Activated effector memory CD4-positive, alpha-beta T cell treated with anti-CD3 and anti-CD28 coated beads, Interleukin-2, amount 50 U/mL, for 16 hours (primary cell): ENCODE measurements around the gene PTGIR.
A peak's percentile ranks its signal among the peaks of the same experiment; 100 is the strongest.

Experiments
- DNase-seq: peaks from one replicate; pipeline ENCODE4 v3.0.0-alpha.2; 2020

PTGIR gene, protein sequence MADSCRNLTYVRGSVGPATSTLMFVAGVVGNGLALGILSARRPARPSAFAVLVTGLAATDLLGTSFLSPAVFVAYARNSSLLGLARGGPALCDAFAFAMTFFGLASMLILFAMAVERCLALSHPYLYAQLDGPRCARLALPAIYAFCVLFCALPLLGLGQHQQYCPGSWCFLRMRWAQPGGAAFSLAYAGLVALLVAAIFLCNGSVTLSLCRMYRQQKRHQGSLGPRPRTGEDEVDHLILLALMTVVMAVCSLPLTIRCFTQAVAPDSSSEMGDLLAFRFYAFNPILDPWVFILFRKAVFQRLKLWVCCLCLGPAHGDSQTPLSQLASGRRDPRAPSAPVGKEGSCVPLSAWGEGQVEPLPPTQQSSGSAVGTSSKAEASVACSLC

DNA sequence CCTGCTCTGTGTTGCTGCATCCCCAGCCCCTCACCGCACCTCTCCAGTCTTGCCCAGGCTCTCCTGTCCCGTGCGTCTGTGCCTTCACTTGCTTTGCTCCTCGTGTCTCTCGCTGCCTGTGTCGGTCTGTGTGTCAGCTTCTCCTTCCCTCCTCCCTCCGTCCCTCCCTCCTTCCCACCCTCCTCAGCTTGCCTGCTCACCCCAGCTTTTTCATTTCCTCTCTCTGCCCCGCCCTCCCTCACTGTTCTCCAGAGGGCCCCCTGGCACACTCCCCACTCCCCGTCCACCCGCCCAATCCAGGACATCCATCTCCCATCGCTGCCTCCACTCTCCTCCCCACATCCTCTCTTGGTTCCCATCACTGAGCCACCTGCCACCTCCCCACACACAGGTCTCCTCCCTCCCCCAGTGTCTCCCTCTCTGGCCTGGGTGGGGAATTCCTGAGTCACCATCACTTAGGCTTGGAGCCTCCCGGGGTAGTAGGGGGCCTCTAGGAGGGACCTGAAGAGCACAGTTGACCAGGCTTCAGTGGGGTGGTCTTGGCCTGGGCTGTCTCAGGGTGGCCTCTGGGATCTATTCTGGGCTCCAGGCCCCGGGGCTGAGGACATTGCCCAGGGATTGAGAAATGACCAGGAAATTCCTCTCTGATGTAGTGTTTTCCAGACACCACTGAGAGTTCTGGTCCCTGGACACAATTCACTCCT lies at the start of gene PTGIR:
PTGIR (minus strand) TSS at position 132 of the 704 bp plus-strand sequence. CDS start 864 bp downstream, outside the sequence.
- no peak for DNase-seq

DNA sequence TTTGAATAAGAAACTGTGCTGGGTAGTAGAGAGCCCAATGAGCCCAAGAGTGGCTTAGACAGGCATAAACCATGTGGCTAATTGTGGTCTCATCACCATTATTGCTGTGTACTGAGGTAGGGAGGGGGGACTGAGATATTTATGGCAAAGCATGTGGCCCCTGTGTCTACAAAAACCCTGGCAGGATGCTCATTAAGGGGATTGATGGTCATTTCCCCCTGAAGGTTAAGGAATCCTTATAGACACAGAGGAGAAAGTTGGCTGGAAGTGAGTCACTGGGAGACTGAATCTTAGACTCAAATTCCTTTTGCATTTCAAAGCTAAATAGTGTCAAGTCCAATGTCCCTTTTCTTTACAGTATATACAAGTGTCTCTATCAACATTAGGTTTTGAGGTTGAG lies 45.9 kb upstream of the PTGIR start:
- DNase-seq = no peak

DNA sequence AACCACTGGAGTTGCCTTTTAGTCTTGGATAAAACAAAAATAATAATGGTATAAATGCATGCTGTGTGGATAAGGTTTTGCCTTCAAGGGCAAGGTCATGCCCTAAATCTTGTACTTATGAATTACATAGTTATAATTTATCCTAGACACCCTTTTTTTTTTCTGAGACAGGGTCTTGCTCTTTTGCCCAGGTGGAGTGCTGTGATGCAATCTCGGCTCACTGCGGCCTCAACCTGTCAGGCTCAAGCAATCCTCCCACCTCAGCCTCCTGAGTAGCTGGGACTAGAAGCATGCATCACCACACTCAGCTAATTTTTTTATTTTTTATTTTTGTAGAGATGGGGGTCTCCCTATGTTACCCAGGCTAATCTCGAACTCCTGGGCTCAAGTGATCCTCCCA lies 43.8 kb upstream of the PTGIR start:
- DNase-seq = no peak

DNA sequence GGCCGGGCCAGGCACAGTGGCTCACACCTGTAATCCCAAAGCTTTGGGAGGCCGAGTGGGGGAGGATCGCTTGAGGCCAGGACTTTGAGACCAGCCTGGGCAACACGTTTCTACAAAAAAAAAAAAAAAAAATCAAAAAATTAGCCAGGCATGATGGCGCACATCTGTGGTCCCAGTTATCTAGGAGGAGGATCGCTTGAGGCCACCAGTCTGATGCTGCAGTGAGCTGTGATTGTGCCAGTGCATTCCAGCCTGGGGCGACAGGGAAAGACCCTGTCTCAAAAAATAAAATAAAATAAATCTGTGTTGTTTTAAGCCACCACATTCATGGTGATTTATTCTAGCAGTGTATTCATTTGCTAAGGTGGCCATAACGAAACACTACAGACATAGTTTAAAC lies 40.2 kb upstream of the PTGIR start:
- DNase-seq = no peak

DNA sequence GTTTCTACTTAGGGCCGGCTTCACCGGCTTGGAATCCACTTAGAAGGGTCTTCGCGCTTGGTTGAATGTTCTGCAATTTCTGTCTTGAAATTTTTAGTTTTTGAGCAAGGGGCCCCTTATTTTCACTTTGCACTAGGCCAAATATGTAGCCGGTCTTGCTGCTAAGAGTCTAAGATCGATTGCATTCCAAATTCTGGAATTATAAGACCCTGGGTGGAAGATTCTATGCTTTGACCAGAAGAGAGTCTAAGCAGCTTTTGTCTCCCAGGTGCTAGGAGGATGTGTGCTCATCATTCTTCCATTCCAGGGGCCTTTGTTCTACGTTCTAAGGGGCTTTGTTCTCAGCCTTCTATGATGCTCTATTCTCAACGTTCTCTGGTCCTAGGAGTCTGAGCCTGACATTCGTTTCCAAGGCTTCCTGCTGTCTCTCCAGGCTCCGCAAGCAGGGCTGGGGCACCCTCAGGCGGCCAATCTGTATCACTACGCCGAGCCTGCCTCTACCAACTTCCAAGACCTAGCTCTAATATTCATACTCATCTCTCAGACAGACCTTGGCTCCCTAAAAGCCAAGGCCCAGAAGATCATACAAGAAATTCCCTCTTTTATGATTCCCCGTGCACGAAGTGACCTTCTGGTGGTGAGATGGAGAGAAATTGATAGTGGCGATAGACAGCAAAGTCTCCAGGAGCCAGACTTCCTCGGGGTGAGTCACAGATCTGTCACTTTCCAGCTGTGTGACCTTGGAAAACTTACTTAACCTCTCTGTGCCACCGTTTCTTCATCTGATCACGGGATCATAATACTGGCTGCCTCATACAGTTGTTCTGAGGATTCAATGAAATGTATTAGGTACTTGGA lies 37.1 kb upstream of the PTGIR start:
- peak; percentile 90 for DNase-seq

DNA sequence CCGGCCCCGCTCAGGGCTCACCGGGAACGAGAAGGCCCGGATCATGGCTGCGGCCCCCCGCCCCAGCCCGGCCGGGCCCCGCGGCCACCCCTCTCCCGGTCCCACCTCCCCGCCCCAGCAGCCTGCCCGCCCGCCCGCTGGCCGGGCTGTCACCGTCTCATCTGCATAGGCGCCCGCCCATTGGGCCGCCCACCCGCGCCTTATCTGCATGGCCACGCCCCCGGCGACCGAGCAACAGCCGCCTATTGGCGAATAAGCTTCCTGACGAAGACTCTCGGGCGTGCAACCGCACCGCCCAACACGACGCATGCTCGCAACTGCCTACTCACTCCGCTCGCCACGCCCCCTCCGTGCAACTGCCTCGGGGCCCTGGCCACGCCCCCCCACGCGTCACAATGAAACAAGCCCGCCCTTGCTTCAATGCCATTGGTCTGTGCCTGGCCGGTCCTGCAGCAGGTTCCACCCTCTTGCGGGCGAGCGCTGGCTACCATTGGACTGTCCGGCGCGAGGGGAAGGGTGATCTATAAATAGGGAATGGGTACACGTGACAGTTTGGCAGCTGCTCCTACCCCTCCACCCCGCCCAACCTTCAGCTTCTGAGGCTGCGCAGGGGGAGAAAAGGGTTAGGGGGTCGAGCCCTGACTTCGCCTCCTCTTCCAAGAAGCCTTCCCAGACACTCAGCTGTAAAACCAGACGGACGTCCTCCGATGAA lies 36.3 kb upstream of the PTGIR start, which contains the start of gene DACT3:
DACT3 (minus strand) TSS at position 163 of the 712 bp plus-strand sequence; CDS start at position 45, 118 bp downstream.
- DNase-seq = peak; percentile 100

DNA sequence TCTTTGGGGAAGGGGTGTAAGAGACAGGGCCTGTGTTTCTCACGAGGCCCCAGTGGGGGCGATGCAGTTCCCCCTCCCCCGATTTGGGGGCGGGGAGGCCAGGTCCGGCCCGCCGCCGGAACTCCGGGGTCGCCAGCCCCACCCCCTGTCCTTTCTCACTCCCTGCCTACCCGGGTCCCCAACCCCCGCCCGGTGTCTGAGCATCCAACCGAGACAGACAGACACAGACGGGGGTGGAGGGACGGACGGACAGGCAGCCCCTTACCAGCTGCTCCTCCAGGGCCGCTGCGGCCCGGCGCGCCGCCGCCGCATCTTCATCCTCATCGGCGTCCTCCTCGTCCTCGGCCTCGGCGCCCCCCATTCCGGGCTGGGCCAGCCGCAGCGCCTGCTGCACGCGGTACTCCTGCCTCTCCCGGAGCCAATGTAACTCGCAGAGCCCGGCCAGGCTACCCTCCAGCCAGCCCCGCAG lies 35.7 kb upstream of the PTGIR start:
- DNase-seq = peak; percentile 70

DNA sequence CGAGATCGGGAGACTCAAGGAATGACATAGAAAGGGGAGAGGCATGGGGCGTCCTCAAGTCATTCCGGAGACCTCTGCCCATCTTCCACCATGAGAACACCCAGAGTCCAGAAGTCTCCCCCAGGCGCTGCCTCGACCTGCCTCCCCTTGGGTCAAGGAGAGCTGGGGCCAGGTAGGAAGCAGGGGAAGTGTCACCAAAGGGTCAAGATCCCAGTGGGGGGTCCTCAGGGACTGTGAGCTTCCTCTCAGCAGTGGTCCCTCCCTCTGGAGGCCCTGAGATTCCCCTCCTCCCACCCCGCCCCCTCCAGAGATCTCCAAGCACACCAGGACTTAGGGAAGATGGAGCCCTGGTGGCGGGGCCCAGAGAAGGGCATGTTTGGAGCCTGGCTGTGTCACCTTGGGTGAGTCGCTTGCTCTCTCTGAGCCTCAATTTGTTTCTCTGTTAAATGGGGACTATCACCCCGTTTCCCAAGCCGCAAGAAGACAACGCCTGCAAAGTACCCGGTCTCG lies 35.2 kb upstream of the PTGIR start:
- no peak for DNase-seq

DNA sequence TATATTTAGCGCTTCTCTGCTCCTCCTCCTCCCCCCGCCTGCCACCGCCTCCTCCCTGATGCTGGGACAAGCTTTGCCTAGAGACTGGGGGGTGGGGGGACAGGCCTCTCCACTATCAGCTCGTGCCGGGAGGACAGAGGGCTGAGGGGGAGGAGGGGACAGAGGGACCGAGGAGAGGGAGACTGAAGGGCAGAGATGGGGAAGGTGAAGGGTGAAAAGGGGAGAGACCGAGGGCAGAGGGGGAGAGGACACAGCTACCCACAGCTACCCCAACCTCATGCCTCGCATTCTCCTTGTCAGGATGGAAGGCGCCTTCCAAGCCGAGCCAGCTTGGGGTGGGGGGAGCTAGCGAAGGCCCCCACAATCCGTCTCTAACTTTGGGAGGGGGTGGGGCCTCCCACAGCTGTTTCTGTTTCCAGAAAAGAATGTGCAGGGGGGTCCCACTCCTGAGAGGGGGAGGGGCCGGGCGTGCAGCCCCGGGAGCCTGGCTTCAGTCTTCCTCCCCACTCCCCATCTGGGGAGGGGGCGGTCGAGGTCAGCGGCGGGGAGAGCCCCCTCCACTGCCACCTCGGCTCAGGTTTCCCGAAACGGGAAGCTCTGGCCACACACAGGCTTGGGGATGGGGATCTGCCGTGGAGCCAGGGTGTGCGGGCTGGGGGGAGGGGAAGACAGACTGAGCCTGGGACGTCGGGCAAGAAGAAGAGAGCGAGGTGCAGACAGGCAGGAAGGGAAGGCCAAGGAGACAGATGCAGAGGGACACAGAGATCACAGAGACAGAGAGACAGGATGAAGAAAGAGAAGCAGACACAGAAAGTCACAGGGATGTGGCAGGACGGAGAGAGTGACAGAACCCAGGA lies 34.5 kb upstream of the PTGIR start:
- no peak for DNase-seq

DNA sequence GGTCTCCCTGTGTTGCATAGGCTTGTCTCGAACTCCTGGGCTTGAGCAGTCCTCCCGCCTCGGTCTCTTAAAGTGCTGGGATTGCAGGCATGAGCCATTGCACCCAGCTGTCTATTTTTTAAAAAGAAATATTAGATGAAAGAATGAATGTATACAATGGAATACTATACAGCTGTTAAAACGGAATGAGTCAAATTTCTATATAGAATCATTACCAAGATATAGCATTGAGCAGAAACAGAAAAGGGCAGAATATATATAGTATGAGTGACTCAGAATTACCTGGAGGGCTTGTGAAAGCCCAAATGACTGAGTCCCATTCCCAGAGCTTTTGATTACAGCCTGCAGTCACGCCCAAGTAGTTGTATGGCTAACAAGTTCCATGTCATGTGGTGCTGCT lies 31.7 kb upstream of the PTGIR start:
- no peak for DNase-seq

DNA sequence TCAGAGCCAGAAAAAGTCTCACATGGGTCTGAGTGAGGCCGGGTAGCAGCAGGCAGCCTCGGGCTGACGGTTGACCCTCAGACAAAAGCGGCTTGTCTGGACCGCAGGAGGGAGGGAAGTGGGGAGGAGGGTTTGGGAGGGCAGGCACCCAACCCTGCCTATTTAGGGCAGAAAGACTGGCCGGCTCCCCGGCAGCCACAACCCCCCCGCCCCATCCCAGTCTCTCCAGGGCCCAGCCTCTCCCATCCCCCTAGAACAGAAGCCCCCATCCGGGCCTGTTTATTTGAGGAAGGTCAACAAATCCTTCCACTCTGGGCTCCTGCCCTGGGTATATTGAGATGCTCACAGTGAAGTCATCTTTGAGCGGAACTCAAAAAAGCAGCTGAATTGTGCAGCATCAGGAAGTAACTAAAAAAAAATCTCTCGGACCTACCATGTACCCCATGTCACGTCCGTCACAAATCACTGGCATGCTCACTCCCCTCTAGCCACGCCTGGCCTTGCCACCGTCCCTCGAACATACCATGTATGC lies 29.8 kb upstream of the PTGIR start:
- no peak for DNase-seq

DNA sequence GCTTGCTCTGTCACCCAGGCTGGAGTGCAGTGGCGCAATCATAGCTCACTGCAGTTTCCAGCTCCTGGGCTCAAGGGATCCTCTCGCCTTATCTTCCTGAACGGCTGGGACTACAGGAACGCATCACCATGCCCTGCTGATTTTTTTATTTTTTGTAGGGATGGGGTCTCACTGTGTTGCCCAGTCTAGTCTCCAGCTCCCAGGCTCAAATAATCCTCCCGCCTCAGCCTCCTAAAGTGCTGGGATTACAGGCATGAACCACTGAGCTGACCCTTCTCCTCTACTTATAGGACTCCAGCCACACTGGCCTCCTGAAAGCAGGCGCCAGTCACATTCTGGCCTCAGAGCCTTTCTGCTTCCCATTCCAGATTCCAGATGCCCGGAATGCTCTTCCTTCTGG lies 25.6 kb upstream of the PTGIR start:
- DNase-seq = no peak

DNA sequence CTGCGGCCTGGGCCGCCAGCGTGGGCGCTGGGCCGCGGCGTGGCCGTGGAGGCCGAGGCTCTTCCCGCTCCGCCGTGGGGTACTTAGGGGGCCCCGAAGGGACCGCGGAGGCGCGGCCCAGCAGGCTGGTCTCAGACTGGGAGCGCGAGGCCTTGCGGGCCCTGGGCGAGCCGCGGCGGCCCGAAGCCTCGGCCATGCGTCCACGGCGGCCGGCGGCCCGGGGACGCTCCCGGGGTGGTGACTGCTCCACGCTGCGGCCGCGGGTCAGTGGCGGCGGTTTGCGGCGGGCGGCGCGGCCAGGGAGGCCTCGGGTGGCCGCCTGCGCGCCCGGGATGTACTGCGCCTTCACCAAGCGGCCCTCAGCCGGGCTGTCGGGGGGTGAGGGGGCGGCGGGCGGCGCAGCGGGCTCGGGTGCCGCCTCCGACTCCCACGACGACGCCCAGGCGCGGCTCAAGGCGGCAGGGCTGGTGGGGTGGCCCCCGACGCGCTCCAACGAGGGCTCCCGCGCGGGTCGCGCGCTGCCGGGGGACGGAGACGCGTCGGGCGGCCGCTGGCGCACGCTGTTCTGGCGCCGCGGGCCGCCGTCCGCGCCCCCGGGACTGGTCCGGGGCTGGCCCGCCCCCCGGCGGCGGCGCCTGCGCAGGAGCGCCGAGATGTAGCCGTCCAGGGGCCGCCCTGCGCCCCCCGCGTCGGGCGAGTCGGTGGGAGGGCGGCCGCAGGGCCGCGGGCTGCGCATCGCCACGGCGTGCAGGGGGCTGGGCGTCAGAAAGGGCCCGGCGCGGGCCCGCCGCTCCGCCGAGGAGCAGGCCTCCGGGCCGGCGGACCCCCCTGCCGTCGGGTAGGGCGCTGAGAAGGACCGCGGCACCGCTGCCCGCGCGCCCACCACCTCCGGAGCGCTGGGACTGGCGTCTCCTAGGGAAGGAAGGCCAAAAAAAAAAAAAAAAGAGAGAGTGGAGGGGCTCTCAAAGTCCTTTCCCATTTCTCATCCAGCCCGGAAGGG lies 24.4 kb upstream of the PTGIR start:
- no peak for DNase-seq

DNA sequence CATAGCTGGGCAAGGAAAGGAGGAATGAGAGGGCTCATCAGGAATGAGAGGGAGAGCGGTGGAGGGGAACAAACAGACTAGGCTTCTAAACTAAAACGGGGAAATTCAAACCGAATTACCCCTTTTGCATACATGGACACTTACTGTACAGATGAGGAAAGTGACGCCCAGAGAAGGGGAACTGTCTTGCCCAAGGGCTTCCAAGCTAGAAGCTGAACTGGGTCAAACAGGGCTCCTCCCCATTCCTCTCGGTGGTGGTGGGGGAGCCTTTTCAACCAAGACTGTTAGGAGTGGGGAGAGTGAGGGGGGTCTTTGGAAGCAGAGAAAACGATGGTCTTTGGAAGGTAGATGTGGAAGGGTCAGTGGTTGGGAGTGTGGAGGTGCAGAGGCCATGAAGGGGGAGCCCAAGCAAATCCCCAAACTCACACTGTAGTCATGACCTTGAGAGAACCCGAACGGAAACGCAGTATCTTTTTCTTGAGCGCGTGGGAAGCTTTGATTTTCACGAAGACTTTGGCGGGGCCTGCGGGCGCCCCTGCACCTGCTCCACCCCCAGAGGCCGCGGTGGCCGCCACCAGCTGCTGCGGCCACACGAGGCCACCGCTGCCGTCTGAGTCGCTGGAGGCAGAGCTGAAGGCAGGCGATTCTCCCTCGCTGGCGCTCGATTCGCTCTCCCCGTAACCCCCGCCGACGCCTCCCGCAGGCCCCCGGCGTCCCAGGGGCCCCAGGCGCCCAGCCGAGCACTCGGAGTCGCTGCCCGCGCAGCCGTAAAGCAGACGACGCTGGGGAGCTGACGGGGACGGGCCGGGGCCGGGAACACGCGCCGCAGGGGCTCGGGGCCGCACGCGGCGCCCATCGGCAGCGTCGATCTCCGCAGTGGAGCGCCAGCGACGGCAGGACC lies 23.4 kb upstream of the PTGIR start:
- DNase-seq = no peak

DNA sequence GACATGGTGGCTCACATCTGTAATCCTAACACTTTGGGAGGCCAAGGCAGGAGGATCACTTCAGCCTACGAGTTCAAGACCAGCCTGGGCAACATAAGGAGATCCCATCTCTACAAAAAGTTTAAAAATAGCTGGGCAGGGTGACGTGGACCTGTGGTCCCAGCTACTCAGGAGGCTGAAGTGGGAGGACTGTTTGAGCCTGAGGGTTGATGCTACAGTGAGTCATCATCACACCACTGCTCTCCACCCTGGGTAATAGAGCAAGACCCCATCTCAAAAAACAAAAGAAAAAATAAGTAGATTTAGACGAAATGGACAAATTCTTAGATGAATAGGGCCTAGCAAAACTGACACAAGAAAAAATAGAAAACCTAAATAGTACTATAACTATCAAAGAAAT lies 21.5 kb upstream of the PTGIR start:
- DNase-seq = no peak

DNA sequence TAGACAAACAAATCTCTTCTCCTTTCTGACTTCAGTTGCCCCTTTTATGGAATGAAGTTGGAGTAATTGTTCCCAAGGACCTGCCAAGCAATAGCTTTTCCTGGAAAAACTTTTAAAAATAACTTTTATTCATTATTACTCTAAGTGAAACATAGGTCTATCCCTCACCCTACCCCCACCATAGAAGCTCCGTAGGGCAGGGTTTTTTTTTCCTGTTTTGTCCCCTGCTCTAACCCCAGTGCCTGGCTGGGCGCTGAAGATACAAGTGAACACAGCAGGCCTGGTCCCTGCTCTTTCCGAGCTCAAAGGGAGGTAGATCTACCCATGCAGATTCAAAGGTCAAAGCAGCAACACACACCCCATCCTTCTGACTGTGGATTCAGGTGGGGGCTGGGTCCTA lies 19.8 kb upstream of the PTGIR start:
- DNase-seq = no peak

DNA sequence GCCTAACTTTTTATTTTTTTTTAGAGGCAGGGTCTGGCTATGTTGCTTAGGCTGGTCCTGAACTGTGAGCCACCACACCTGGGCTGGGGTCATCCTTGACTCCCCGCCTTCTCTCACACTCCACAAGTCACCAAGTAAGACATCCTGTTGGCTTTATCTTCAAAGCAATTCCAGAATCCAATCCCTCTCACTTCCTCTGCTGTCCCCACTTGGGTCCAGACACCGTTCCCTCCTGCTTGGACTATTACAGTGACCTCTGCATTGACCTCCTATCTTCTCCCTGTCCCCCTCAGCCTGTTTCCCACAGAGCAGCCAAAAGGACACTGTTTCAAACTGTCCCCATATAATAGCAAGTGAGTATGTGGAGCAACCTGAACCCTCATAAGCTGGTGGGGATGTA lies 15.8 kb upstream of the PTGIR start:
- no peak for DNase-seq

DNA sequence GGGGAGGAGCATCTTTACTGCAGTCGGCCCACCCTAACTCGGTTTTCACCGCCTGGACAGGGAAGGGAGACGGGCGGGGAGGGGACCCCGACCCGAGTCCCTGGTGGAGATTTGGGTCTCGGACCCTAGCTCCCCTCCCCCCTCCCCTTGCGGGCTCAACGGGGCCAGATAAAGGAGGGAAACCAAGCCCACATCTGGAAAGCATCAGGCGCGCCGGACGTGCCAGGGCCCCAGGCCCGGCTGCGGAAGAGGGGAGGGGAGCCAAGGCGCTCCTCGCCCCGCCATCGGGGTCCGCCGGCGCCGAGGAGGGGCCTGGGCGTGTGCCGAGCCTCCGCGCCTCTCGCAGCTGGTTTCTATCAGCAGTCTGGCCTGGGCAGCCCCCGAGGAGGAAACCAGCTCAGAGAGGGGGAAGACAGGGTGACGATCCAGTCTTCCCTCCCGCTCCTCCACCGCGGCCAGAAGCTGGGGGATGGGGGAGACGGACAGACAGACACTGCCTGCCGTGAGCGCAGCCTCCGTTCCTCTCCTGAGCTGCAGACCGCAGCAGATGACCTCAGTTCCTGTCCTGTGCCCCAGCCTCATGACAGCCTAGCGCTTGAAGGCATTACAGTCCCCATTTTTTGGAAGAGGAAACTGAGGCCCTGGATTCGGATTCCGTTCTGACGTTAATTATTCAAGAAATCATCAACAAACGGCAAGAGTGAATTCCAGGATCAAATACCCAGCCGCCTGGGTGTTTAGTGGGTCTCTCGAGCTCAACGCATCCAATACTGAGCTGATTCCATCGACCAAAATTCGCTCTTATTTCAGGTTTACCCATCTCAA lies 14.7 kb upstream of the PTGIR start:
- DNase-seq = no peak
